ENCODE data around the gene NT5DC3. TPM values are rescaled to one million over a fixed set of nuclear protein-coding genes. Genes with fewer than 3 reads are reported as not detected.

The NT5DC3 gene
- total and polyA plus RNA-seq, 2 of the 13 experiments (the other 11 are each of a cell fraction or from before 2014, with no cell fraction given): 3.2 to 6.6 TPM

DNA sequence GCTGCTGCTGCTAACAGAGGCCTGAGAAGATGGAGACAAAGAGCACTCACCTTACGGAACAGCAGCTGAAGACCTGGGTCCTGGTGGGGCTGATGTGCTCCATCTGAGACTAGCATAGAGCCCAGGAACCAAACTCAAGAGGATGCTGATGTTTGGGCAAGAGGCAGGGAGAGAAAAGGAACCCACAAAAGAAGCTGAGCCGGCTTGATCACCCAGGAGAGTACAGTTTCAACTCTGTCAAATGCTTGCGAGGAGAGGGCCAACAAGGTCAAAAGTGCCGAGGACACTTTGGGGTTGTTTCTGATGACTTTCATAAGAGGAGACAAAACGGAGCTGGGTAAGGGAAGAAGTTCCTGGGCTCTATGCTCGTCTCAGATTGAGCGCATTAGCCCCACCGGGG is 17.3 kb upstream of the NT5DC3 start:
- intact Hi-C loops (cut with micrococcal nuclease; ENCODE audit: unreplicated experiment): no loop called here
- Histone ChIP-seq H4K20me1 (ENCODE audit: insufficient read depth, low read length) (no peaks in the 10 kb centered on the region), H3K9me3 (ENCODE audit: low read length) (no peaks in the 10 kb centered on the region), H2AFZ (ENCODE audit: low read length) (no peak overlapping the region), H3K4me1 (ENCODE audit: insufficient read depth, low read length) (peaks cover 71% of the 10 kb centered on the region), H3K9ac (ENCODE audit: insufficient read depth, low read depth, low read length) (no peak overlapping the region), H3K4me3 (replicated peaks in 1 of 3; ENCODE audit: insufficient read depth in 1 of 3, low read depth in 2 of 3, low read length in 3 of 3) (no peak overlapping the region), H3K79me2 (ENCODE audit: insufficient read depth, low read length) (no peaks in the 10 kb centered on the region), H3K4me2 (ENCODE audit: low read depth, low read length) (no peak overlapping the region), H3K27ac (ENCODE audit: extremely low read length, insufficient read depth, low read length) (no peak overlapping the region), H3K27me3 (ENCODE audit: control insufficient read depth in 1 of 2, insufficient read depth in 2 of 2, low read length in 2 of 2) (peaks cover 0 to 10% of the 10 kb centered on the region in 2 experiments; a peak in 1 of 5 replicates), H3K36me3 (replicated peaks in 1 of 2; ENCODE audit: control insufficient read depth in 1 of 2, insufficient read depth in 2 of 2, low read length in 2 of 2) (no peaks in the 10 kb centered on the region)
- TF ChIP-seq, protein P1, sequence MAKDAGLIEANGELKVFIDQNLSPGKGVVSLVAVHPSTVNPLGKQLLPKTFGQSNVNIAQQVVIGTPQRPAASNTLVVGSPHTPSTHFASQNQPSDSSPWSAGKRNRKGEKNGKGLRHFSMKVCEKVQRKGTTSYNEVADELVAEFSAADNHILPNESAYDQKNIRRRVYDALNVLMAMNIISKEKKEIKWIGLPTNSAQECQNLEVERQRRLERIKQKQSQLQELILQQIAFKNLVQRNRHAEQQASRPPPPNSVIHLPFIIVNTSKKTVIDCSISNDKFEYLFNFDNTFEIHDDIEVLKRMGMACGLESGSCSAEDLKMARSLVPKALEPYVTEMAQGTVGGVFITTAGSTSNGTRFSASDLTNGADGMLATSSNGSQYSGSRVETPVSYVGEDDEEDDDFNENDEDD (CRISPR knock-in tag; IDR thresholded peaks at IDR 0.05; ENCODE audit: borderline replicate concordance): no peak
- TF ChIP-seq NR2F1 (CRISPR knock-in tag; IDR thresholded peaks at IDR 0.05): no peak
- TF ChIP-seq NFYC (CRISPR knock-in tag; IDR thresholded peaks at IDR 0.05): no peak
- TF ChIP-seq, protein P2, sequence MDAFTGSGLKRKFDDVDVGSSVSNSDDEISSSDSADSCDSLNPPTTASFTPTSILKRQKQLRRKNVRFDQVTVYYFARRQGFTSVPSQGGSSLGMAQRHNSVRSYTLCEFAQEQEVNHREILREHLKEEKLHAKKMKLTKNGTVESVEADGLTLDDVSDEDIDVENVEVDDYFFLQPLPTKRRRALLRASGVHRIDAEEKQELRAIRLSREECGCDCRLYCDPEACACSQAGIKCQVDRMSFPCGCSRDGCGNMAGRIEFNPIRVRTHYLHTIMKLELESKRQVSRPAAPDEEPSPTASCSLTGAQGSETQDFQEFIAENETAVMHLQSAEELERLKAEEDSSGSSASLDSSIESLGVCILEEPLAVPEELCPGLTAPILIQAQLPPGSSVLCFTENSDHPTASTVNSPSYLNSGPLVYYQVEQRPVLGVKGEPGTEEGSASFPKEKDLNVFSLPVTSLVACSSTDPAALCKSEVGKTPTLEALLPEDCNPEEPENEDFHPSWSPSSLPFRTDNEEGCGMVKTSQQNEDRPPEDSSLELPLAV (CRISPR knock-in tag; conservative IDR thresholded peaks at IDR 0.05; ENCODE audit: low read depth): no peak
- peak; percentile 54 for TF ChIP-seq MAFF (IDR thresholded peaks at IDR 0.05; ENCODE audit: low read depth, low read length)
- TF ChIP-seq ZBTB21 (CRISPR knock-in tag; IDR thresholded peaks at IDR 0.05): no peak
- no peak for TF ChIP-seq LCORL (IDR thresholded peaks at IDR 0.05)
- TF ChIP-seq LCORL (CRISPR knock-in tag; IDR thresholded peaks at IDR 0.05): no peak
- peak; percentile 52 to 80 for TF ChIP-seq MAFK (conservative IDR thresholded peaks at IDR 0.05 in 1 of 2, IDR thresholded peaks at IDR 0.05 in 1 of 2; ENCODE audit: low read length in 2 of 2)
- no peak for TF ChIP-seq PAX8 (CRISPR knock-in tag; IDR thresholded peaks at IDR 0.05; ENCODE audit: borderline replicate concordance)
- no peak for TF ChIP-seq ZNF264 (CRISPR knock-in tag; IDR thresholded peaks at IDR 0.05)
- in situ Hi-C loops (cut with HindIII; ENCODE audit: extremely low pct_ligation_motif_present, low pct_unique_long_range_greater_than_20kb): no loop called here
- DNase-seq (ENCODE audit: low spot score) (no peak), ATAC-seq (no peak), FAIRE-seq (no peak)
- ChIA-PET POLR2A (no interaction called here), CTCF (ENCODE audit: low intra/inter-chr PET ratio, low total read pairs) (no interaction called here)
- BruUV-seq (replicated peaks): no TSS peak
- WGBS (ENCODE audit: low lambda C conversion rate): 65% methylated on average over 8 of the region's 8 CpGs

Measured in HepG2 (cell line).